Endothelial cell (in vitro differentiated cells): ENCODE results near the gene WSB2. TPM values are rescaled to one million over a fixed set of nuclear protein-coding genes. Genes with fewer than 3 reads are reported as not detected.
A peak's percentile ranks its signal among the peaks of the same experiment; 100 is the strongest.
"Not testable (repeated sequence)": the region's sequence is repeated elsewhere in the genome, so short reads cannot be mapped to it uniquely, and the experiment has no call there.

Experiments
- DNase-seq: peaks from one replicate; pipeline ENCODE4 v3.0.0; 2021; ENCODE audit warnings: low spot score
- H3K27ac Mint-ChIP-seq: one replicate; pipeline ENCODE4 v1.8.0; 2021; ENCODE audit warnings: mixed read lengths, inconsistent platforms; ENCODE audit not compliant: unreplicated experiment
- H3K27me3 Mint-ChIP-seq: one replicate; pipeline ENCODE4 v1.8.0; 2021; ENCODE audit warnings: mild to moderate bottlenecking, moderate library complexity, mixed read lengths, inconsistent platforms; ENCODE audit not compliant: unreplicated experiment
- H3K36me3 Mint-ChIP-seq: one replicate; pipeline ENCODE4 v1.8.0; 2021; ENCODE audit warnings: mild to moderate bottlenecking, low read depth, mixed read lengths, inconsistent platforms; ENCODE audit not compliant: unreplicated experiment
- H3K4me1 Mint-ChIP-seq: one replicate; pipeline ENCODE4 v1.8.0; 2021; ENCODE audit warnings: mild to moderate bottlenecking, mixed read lengths, inconsistent platforms; ENCODE audit not compliant: unreplicated experiment
- H3K4me3 Mint-ChIP-seq: one replicate; pipeline ENCODE4 v1.8.0; 2021; ENCODE audit warnings: mild to moderate bottlenecking, mixed read lengths, inconsistent platforms; ENCODE audit not compliant: unreplicated experiment
- H3K9me3 Mint-ChIP-seq: one replicate; pipeline ENCODE4 v1.8.0; 2021; ENCODE audit warnings: mixed read lengths, inconsistent platforms; ENCODE audit not compliant: unreplicated experiment
- CTCF ChIP-seq: fragments of 200-600 bp; sonication (generic); IDR thresholded peaks from one replicate; pipeline ENCODE4 v1.5.0; 2021; ENCODE audit warnings: antibody characterized with exemption; ENCODE audit not compliant: unreplicated experiment
- total RNA-seq: library from RNA; stranded (reverse); fragmentation: NEBNext Ultra II Directional; extraction: Animal tissue kit (Norgen Biotek cat#: 25700); gene quantifications from one replicate; pipeline ENCODE4 v1.2.1, GENCODE V29; 2021; ENCODE audit not compliant: unreplicated experiment

WSB2 gene
- total RNA-seq, 1 donor from 2014 or later = 76.7 TPM

GRCh38 chr12:118098911-118099671, 38.1 kb upstream of the WSB2 start:
- no peak overlapping the region for H3K27ac Mint-ChIP-seq
- no peak overlapping the region for H3K4me3 Mint-ChIP-seq
- H3K4me1 Mint-ChIP-seq = peaks cover 11% of the 10 kb centered on the region
- no peaks in the 10 kb centered on the region for H3K9me3 Mint-ChIP-seq
- peaks cover 5% of the 10 kb centered on the region for H3K36me3 Mint-ChIP-seq
- peaks cover 3% of the 10 kb centered on the region for H3K27me3 Mint-ChIP-seq
- no peak for TF ChIP-seq CTCF
- no peak for DNase-seq

DNA sequence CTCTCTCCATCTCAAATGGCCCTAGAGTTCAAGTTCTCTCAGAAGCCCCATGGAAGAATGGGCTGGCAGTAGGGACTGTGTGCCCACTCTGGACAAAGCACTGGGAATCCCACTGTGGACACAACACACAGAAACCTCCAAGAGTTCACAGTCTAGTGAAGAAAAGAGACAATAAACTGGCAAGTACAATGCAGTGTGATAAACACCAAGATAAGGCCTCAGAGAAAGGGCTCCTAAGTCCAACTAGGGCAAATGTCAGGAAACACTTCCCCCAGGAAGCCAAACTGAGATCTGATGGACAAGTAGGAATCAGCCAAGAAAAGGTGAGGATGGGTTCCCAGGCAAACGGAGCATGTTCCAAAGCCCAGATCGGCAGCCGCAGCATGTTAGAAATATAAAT, 37.4 kb upstream of the WSB2 start:
- TF ChIP-seq CTCF = no peak
- H3K4me3 Mint-ChIP-seq = no peak overlapping the region

DNA sequence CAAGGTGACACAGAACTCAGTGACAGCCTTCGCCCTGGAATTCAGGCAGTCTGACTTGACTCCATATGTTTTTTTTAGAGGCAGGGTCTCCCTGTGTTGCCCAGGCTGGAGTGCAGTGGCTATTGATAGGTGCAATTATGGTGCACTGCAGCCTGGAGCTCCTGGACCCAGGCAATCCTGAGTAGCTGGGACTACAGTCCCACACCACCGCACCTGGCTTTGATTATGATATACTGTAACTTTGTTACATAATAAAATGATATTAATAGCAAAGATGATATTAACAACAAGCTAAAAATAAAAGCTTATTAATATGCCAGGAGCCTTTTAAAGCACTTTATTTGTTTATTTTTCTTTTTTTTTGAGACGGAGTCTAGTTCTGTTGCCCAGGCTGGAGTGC, 33.1 kb upstream of the WSB2 start:
- H3K4me3 Mint-ChIP-seq = no peak overlapping the region
- H3K4me1 Mint-ChIP-seq = peaks cover 5% of the 10 kb centered on the region
- peaks cover 18% of the 10 kb centered on the region for H3K36me3 Mint-ChIP-seq
- H3K9me3 Mint-ChIP-seq = no peaks in the 10 kb centered on the region
- no peak overlapping the region for H3K27ac Mint-ChIP-seq
- no peaks in the 10 kb centered on the region for H3K27me3 Mint-ChIP-seq
- no peak for DNase-seq
- TF ChIP-seq CTCF = no peak

More for the DNA sequence above, 37.4 kb upstream of the WSB2 start:
- DNase-seq = no peak
- Mint-ChIP-seq H3K4me1 (peaks cover 11% of the 10 kb centered on the region), H3K9me3 (no peaks in the 10 kb centered on the region), H3K36me3 (peaks cover 5% of the 10 kb centered on the region), H3K27ac (peak overlapping the region; percentile 86), H3K27me3 (peaks cover 3% of the 10 kb centered on the region)

- H3K9me3 Mint-ChIP-seq = no peaks in the 10 kb centered on the region
- peak overlapping the region; percentile 56 for H3K4me3 Mint-ChIP-seq
- peaks cover 4% of the 10 kb centered on the region for H3K4me1 Mint-ChIP-seq
- TF ChIP-seq CTCF = no peak
- H3K36me3 Mint-ChIP-seq = peaks cover 20% of the 10 kb centered on the region
- H3K27ac Mint-ChIP-seq = peak overlapping the region; percentile 6
- no peak for DNase-seq
- no peaks in the 10 kb centered on the region for H3K27me3 Mint-ChIP-seq
Observed at GRCh38 chr12:118089782-118090181, 28.8 kb upstream of the WSB2 start.

- TF ChIP-seq CTCF = no peak
- Mint-ChIP-seq H3K4me3 (no peak overlapping the region), H3K27ac (no peak overlapping the region), H3K27me3 (no peaks in the 10 kb centered on the region), H3K9me3 (no peaks in the 10 kb centered on the region), H3K36me3 (peaks cover 24% of the 10 kb centered on the region), H3K4me1 (peaks cover 10% of the 10 kb centered on the region)
- DNase-seq = no peak
Observed at GRCh38 chr12:118082161-118082560, 21.2 kb upstream of the WSB2 start.

DNA sequence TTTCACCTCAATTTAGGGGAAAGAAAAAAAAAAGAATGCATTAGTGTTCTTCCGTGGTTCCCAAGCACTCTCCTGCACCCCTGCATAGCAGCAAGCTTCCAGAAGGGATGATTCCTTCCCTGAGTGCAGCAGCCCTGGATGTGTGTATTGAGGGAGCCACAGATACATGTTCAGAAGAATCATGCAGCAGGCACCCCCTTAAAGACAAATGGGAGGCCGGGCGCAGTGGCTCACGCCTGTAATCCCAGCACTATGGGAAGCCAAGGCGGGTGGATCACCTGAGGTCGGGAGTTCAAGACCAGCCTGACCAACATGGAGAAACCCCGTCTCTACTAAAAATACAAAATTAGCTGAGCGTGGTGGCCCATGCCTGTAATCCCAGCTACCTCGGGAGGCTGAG, 20.5 kb upstream of the WSB2 start:
- DNase-seq, H3K4me3 Mint-ChIP-seq, H3K27me3 Mint-ChIP-seq, H3K9me3 Mint-ChIP-seq, H3K27ac Mint-ChIP-seq, H3K4me1 Mint-ChIP-seq: not testable (repeated sequence)
- peaks cover 30% of the 10 kb centered on the region for H3K36me3 Mint-ChIP-seq
